HepG2 (cell line): Measurements from ENCODE around the gene NATD1. TPM values are rescaled to one million over a fixed set of nuclear protein-coding genes. Genes with fewer than 3 reads are reported as not detected.
A peak's percentile ranks its signal among the peaks of the same experiment; 100 is the strongest.

Experiments used
- AGO2 ChIP-seq: fragments of 200-400 bp; formaldehyde crosslinking; optimal IDR thresholded peaks from 2 replicates; pipeline ENCODE3; 2017; ENCODE audit warnings: mild to moderate bottlenecking, low read depth, low read length, moderate library complexity
- FOSL2 ChIP-seq: sonication (generic); formaldehyde crosslinking; IDR thresholded peaks from 2 replicates; pipeline ENCODE4 v1.4.0; 2020; ENCODE audit warnings: missing genetic modification reagents
- FOXK1 ChIP-seq: sonication (generic); formaldehyde crosslinking; IDR thresholded peaks from 2 replicates; pipeline ENCODE4 v1.4.0; 2020; ENCODE audit warnings: low read depth, missing genetic modification reagents, borderline replicate concordance
- HNF4A ChIP-seq: sonication (generic); formaldehyde crosslinking; IDR thresholded peaks from 2 replicates; pipeline ENCODE4 v1.4.0; 2020; ENCODE audit warnings: missing genetic modification reagents
- MXI1 ChIP-seq: IDR thresholded peaks from 3 replicates; pipeline ENCODE4 v1.6.1; 2012; ENCODE audit warnings: low read depth, low read length, inconsistent platforms, borderline replicate concordance
- MYC ChIP-seq: sonication (generic); formaldehyde crosslinking; IDR thresholded peaks from 2 replicates; pipeline ENCODE4 v1.9.0; 2021; ENCODE audit warnings: missing genetic modification reagents, borderline replicate concordance
- SMC3 ChIP-seq: IDR thresholded peaks from 2 replicates; pipeline ENCODE4 v1.6.1; 2011; ENCODE audit warnings: low read length, improper control_type of control experiment
- ZIK1 ChIP-seq: sonication (generic); formaldehyde crosslinking; IDR thresholded peaks from 2 replicates; pipeline ENCODE4 v1.5.0; 2020; ENCODE audit warnings: mild to moderate bottlenecking, low read depth, missing genetic modification reagents, borderline replicate concordance
- ZNF20 ChIP-seq: sonication (generic); formaldehyde crosslinking; IDR thresholded peaks from 2 replicates; pipeline ENCODE4 v1.4.0; 2020; ENCODE audit warnings: mild to moderate bottlenecking, moderate library complexity, missing genetic modification reagents
- ZNF354B ChIP-seq: sonication (generic); formaldehyde crosslinking; IDR thresholded peaks from 2 replicates; pipeline ENCODE4 v1.8.0; 2022; ENCODE audit warnings: mild to moderate bottlenecking, missing genetic modification reagents
- ZNF7 ChIP-seq: IDR thresholded peaks from 2 replicates; pipeline ENCODE4 v1.6.1; 2016; ENCODE audit warnings: missing biosample characterization, missing genetic modification reagents
- ZNF709 ChIP-seq: sonication (generic); formaldehyde crosslinking; IDR thresholded peaks from 2 replicates; pipeline ENCODE4 v1.5.0; 2020; ENCODE audit warnings: mild to moderate bottlenecking, missing genetic modification reagents
- ZNF773 ChIP-seq: sonication (generic); formaldehyde crosslinking; IDR thresholded peaks from 2 replicates; pipeline ENCODE4 v1.4.0; 2020; ENCODE audit warnings: missing genetic modification reagents, borderline replicate concordance
- ZNF816 ChIP-seq: sonication (generic); formaldehyde crosslinking; IDR thresholded peaks from 2 replicates; pipeline ENCODE4 v1.8.0; 2022; ENCODE audit warnings: missing genetic modification reagents, mild to moderate bottlenecking, borderline replicate concordance
- polyA plus RNA-seq, 8 experiments: library from polyadenylated mRNA; depleted of rRNA in 3 of 8; stranded (reverse) in 7 of 8; unstranded in 1 of 8; fragments of >200 nt; fragmentation: Illumina TruSeq in 4 of 8; extraction: Trizol in 4 of 8; gene quantifications; 2 replicates each; pipeline versions ENCODE4 v1.2.1 to v1.2.3, GENCODE V29; 2011 to 2016; ENCODE audit warnings: low read depth in 4 of 8, missing spikeins in 1 of 8, mixed read lengths in 1 of 8; ENCODE audit not compliant: insufficient read depth in 1 of 8
- total RNA-seq, 5 experiments: library from RNA; depleted of rRNA; stranded (reverse); fragments of >200 nt; fragmentation: Illumina TruSeq; extraction: Trizol; gene quantifications; 2 replicates each; pipeline ENCODE4 v1.2.3, GENCODE V29; 2016; ENCODE audit warnings: low read depth in 1 of 5
- TF ChIP-seq, protein P1 (sequence below): sonication (generic); formaldehyde crosslinking; IDR thresholded peaks from 2 replicates; pipeline ENCODE4 v1.5.0; 2020; ENCODE audit warnings: missing genetic modification reagents
- TF ChIP-seq, protein P2 (sequence below): sonication (generic); formaldehyde crosslinking; conservative IDR thresholded peaks from 2 replicates; pipeline ENCODE4 v1.8.1; 2023; ENCODE audit warnings: missing genetic modification reagents
- TF ChIP-seq, protein P3 (sequence below): sonication (generic); formaldehyde crosslinking; IDR thresholded peaks from 2 replicates; pipeline ENCODE4 v1.4.0; 2020; ENCODE audit warnings: missing genetic modification reagents; ENCODE audit errors: not compliant biosample characterization
- TF ChIP-seq, protein P4 (sequence below): sonication (generic); formaldehyde crosslinking; IDR thresholded peaks from 2 replicates; pipeline ENCODE4 v1.4.0; 2020; ENCODE audit warnings: missing genetic modification reagents
- TF ChIP-seq, protein P5 (sequence below): sonication (generic); formaldehyde crosslinking; IDR thresholded peaks from 2 replicates; pipeline ENCODE4 v1.4.0; 2020; ENCODE audit warnings: missing genetic modification reagents
- TF ChIP-seq, protein P6 (sequence below): sonication (generic); formaldehyde crosslinking; IDR thresholded peaks from 2 replicates; pipeline ENCODE4 v1.4.0; 2020; ENCODE audit warnings: missing genetic modification reagents

NATD1 gene
- total and polyA plus RNA-seq, 2 of the 13 experiments (the other 11 are each of a cell fraction or from before 2014, with no cell fraction given): 0.31 to 2.3 TPM

DNA sequence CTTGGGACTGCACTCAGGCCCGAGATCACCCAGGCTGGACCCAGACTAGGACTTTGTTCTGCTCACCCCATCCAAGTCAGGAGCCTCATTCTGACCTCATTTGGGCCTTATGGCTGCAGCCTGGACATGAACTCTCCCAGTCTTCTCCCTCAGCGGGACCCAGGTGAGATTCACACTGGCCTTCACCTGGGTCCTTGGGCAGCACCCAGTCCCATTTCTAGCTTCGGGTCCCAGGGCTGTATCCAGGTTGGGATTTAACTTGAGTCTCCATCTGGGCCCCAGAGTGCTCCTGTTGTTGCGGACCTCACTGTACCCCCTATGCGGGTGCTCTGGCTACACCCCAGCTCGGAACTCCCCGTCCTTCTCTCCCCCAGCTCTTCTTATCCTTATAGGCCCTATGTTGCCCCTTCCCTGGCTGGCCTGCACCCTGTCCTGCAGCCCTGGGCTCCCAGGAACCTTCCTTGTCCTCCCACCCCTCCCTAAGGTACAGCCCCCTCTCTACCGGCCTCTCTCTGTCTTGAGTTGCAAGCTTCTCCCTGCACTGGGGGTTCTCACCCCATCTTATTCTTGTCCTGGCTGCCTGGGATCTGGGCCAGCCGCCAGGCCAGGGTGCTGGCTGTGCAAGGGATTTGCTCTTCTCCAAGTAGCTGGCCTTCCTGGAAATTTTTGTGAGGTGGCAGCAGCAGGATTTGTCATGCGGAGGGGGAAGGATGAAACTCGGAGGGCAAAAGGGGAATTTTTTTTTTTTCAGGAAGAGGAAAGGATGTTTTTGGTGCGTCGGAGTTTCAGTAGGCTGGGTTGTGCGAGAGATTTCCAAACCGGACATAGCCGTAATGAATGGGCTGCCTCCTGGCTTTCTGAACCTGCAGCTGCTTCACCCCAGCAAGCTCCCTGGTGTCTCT, 32.2 kb upstream of the NATD1 start (continued):
- TF ChIP-seq, protein P1, sequence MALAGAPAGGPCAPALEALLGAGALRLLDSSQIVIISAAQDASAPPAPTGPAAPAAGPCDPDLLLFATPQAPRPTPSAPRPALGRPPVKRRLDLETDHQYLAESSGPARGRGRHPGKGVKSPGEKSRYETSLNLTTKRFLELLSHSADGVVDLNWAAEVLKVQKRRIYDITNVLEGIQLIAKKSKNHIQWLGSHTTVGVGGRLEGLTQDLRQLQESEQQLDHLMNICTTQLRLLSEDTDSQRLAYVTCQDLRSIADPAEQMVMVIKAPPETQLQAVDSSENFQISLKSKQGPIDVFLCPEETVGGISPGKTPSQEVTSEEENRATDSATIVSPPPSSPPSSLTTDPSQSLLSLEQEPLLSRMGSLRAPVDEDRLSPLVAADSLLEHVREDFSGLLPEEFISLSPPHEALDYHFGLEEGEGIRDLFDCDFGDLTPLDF (CRISPR knock-in tag): peak; percentile 31; the same call in 1 of the 2 replicates
- TF ChIP-seq ZNF709 (CRISPR knock-in tag) (no peak), FOXK1 (CRISPR knock-in tag) (no peak), MYC (CRISPR knock-in tag) (no peak), FOSL2 (CRISPR knock-in tag) (0 out of 2 replicates have a peak, but pooled peaks have one; percentile 12), ZNF816 (peak; percentile 34; the same call in 1 of the 2 replicates), ZNF20 (0 out of 2 replicates have a peak, but pooled peaks have one; percentile 7), ZIK1 (CRISPR knock-in tag) (0 out of 2 replicates have a peak, but pooled peaks have one; percentile 46), SMC3 (no peak), AGO2 (peak; percentile 11), MXI1 (no peak), ZNF354B (CRISPR knock-in tag) (no peak), ZNF7 (CRISPR knock-in tag) (no peak), ZNF773 (no peak), HNF4A (peak; percentile 68)
- TF ChIP-seq, protein P2, sequence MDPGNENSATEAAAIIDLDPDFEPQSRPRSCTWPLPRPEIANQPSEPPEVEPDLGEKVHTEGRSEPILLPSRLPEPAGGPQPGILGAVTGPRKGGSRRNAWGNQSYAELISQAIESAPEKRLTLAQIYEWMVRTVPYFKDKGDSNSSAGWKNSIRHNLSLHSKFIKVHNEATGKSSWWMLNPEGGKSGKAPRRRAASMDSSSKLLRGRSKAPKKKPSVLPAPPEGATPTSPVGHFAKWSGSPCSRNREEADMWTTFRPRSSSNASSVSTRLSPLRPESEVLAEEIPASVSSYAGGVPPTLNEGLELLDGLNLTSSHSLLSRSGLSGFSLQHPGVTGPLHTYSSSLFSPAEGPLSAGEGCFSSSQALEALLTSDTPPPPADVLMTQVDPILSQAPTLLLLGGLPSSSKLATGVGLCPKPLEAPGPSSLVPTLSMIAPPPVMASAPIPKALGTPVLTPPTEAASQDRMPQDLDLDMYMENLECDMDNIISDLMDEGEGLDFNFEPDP (CRISPR knock-in tag): 0 out of 2 replicates have a peak, but pooled peaks have one; percentile 46
- TF ChIP-seq, protein P3, sequence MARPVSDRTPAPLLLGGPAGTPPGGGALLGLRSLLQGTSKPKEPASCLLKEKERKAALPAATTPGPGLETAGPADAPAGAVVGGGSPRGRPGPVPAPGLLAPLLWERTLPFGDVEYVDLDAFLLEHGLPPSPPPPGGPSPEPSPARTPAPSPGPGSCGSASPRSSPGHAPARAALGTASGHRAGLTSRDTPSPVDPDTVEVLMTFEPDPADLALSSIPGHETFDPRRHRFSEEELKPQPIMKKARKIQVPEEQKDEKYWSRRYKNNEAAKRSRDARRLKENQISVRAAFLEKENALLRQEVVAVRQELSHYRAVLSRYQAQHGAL (CRISPR knock-in tag): peak; percentile 25
- TF ChIP-seq, protein P4, sequence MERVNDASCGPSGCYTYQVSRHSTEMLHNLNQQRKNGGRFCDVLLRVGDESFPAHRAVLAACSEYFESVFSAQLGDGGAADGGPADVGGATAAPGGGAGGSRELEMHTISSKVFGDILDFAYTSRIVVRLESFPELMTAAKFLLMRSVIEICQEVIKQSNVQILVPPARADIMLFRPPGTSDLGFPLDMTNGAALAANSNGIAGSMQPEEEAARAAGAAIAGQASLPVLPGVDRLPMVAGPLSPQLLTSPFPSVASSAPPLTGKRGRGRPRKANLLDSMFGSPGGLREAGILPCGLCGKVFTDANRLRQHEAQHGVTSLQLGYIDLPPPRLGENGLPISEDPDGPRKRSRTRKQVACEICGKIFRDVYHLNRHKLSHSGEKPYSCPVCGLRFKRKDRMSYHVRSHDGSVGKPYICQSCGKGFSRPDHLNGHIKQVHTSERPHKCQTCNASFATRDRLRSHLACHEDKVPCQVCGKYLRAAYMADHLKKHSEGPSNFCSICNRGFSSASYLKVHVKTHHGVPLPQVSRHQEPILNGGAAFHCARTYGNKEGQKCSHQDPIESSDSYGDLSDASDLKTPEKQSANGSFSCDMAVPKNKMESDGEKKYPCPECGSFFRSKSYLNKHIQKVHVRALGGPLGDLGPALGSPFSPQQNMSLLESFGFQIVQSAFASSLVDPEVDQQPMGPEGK (CRISPR knock-in tag): 0 out of 2 replicates have a peak, but pooled peaks have one; percentile 25
- TF ChIP-seq, protein P5, sequence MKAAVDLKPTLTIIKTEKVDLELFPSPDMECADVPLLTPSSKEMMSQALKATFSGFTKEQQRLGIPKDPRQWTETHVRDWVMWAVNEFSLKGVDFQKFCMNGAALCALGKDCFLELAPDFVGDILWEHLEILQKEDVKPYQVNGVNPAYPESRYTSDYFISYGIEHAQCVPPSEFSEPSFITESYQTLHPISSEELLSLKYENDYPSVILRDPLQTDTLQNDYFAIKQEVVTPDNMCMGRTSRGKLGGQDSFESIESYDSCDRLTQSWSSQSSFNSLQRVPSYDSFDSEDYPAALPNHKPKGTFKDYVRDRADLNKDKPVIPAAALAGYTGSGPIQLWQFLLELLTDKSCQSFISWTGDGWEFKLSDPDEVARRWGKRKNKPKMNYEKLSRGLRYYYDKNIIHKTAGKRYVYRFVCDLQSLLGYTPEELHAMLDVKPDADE (CRISPR knock-in tag): 0 out of 2 replicates have a peak, but pooled peaks have one; percentile 21
- TF ChIP-seq, protein P6, sequence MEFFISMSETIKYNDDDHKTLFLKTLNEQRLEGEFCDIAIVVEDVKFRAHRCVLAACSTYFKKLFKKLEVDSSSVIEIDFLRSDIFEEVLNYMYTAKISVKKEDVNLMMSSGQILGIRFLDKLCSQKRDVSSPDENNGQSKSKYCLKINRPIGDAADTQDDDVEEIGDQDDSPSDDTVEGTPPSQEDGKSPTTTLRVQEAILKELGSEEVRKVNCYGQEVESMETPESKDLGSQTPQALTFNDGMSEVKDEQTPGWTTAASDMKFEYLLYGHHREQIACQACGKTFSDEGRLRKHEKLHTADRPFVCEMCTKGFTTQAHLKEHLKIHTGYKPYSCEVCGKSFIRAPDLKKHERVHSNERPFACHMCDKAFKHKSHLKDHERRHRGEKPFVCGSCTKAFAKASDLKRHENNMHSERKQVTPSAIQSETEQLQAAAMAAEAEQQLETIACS (CRISPR knock-in tag): no peak
